SK-N-SH treated with all-trans-retinoic acid at 6 μM for 48 hours (cell line): ENCODE data around the gene HDAC11.
"Not testable (repeated sequence)": the region's sequence is repeated elsewhere in the genome, so short reads cannot be mapped to it uniquely, and the experiment has no call there.

Experiments
- ATAC-seq: fragments of 200-7000 bp; cut with Tn5 transposase; 3 replicates; pipeline ENCODE4 v1.9.1; 2020; ENCODE audit warnings: mild to moderate bottlenecking, moderate library complexity
- ARNTL ChIP-seq: fragments of 450-650 bp; formaldehyde crosslinking; IDR thresholded peaks from 2 replicates; pipeline ENCODE4 v1.5.0; 2020; ENCODE audit warnings: low read depth, mild to moderate bottlenecking, moderate library complexity, borderline replicate concordance
- BACH2 ChIP-seq: fragments of 250-450 bp; sonication (Bioruptor Pico); IDR thresholded peaks from 2 replicates; pipeline ENCODE4 v1.9.0; 2021; ENCODE audit warnings: mild to moderate bottlenecking, borderline replicate concordance
- CREB5 ChIP-seq: fragments of 250-450 bp; sonication (Bioruptor Pico); IDR thresholded peaks from 2 replicates; pipeline ENCODE4 v1.5.1; 2020; ENCODE audit warnings: low read depth, mild to moderate bottlenecking, moderate library complexity
- CSDC2 ChIP-seq: fragments of 250-450 bp; sonication (Bioruptor Pico); IDR thresholded peaks from 2 replicates; pipeline ENCODE4 v1.5.0; 2020; ENCODE audit warnings: mild to moderate bottlenecking, moderate library complexity
- ESRRG ChIP-seq: fragments of 250-450 bp; sonication (Bioruptor Pico); IDR thresholded peaks from 2 replicates; pipeline ENCODE4 v1.6.1; 2021; ENCODE audit warnings: mild to moderate bottlenecking
- GLIS3 ChIP-seq: fragments of 250-450 bp; sonication (Bioruptor Pico); IDR thresholded peaks from 2 replicates; pipeline ENCODE4 v1.5.0; 2020; ENCODE audit warnings: mild to moderate bottlenecking, moderate library complexity
- ISL1 ChIP-seq: fragments of 250-450 bp; sonication (Bioruptor Pico); IDR thresholded peaks from 2 replicates; pipeline ENCODE4 v2.1.2; 2022; ENCODE audit warnings: mild to moderate bottlenecking, moderate library complexity
- OSR1 ChIP-seq: fragments of 250-450 bp; sonication (Bioruptor Pico); IDR thresholded peaks from 2 replicates; pipeline ENCODE4 v1.8.0; 2022; ENCODE audit warnings: moderate library complexity, mild to moderate bottlenecking, inconsistent platforms
- PPARA ChIP-seq: fragments of 250-450 bp; sonication (Bioruptor Pico); IDR thresholded peaks from 2 replicates; pipeline ENCODE4 v1.5.0; 2020; ENCODE audit warnings: mild to moderate bottlenecking, borderline replicate concordance
- RARB ChIP-seq: fragments of 250-450 bp; sonication (Bioruptor Pico); IDR thresholded peaks from 2 replicates; pipeline ENCODE4 v1.8.0; 2021; ENCODE audit warnings: mild to moderate bottlenecking, moderate library complexity
- TCF4 ChIP-seq: fragments of 250-450 bp; sonication (Bioruptor Pico); IDR thresholded peaks from 2 replicates; pipeline ENCODE4 v1.8.0; 2021; ENCODE audit warnings: mild to moderate bottlenecking, moderate library complexity, borderline replicate concordance
- TSHZ2 ChIP-seq: fragments of 250-450 bp; sonication (Bioruptor Pico); IDR thresholded peaks from 2 replicates; pipeline ENCODE4 v1.5.0; 2020; ENCODE audit warnings: mild to moderate bottlenecking, moderate library complexity
- ZC3H10 ChIP-seq: fragments of 250-450 bp; sonication (Bioruptor Pico); IDR thresholded peaks from 2 replicates; pipeline ENCODE4 v1.5.1; 2021; ENCODE audit warnings: mild to moderate bottlenecking, moderate library complexity
- ZFP3 ChIP-seq: fragments of 250-450 bp; sonication (Bioruptor Pico); IDR thresholded peaks from 2 replicates; pipeline ENCODE4 v1.5.0; 2020; ENCODE audit warnings: mild to moderate bottlenecking, moderate library complexity
- ZFP30 ChIP-seq: fragments of 450-650 bp; formaldehyde crosslinking; IDR thresholded peaks from 2 replicates; pipeline ENCODE4 v1.5.0; 2022; ENCODE audit warnings: mild to moderate bottlenecking, moderate library complexity
- ZNF565 ChIP-seq: fragments of 450-650 bp; formaldehyde crosslinking; conservative IDR thresholded peaks from 2 replicates; pipeline ENCODE4 v1.5.0; 2020; ENCODE audit warnings: low read depth, mild to moderate bottlenecking, moderate library complexity
- ZNF70 ChIP-seq: fragments of 450-650 bp; formaldehyde crosslinking; IDR thresholded peaks from 2 replicates; pipeline ENCODE4 v1.5.0; 2020; ENCODE audit warnings: mild to moderate bottlenecking, moderate library complexity
- ZNF8 ChIP-seq: fragments of 450-650 bp; formaldehyde crosslinking; IDR thresholded peaks from 2 replicates; pipeline ENCODE4 v1.5.0; 2020; ENCODE audit warnings: mild to moderate bottlenecking, moderate library complexity
- TF ChIP-seq, protein P1 (sequence below): fragments of 250-450 bp; sonication (Bioruptor Pico); IDR thresholded peaks from 2 replicates; pipeline ENCODE4 v1.5.1; 2021; ENCODE audit warnings: mild to moderate bottlenecking, moderate library complexity
- TF ChIP-seq, protein P2 (sequence below): fragments of 250-450 bp; sonication (Bioruptor Pico); IDR thresholded peaks from 2 replicates; pipeline ENCODE4 v1.8.0; 2021; ENCODE audit warnings: low read depth, mild to moderate bottlenecking, moderate library complexity, borderline replicate concordance

The HDAC11 gene

GRCh38 chr3:13498354-13499060 is 18.4 kb downstream of the HDAC11 start (continued):
- TF ChIP-seq, protein P1, sequence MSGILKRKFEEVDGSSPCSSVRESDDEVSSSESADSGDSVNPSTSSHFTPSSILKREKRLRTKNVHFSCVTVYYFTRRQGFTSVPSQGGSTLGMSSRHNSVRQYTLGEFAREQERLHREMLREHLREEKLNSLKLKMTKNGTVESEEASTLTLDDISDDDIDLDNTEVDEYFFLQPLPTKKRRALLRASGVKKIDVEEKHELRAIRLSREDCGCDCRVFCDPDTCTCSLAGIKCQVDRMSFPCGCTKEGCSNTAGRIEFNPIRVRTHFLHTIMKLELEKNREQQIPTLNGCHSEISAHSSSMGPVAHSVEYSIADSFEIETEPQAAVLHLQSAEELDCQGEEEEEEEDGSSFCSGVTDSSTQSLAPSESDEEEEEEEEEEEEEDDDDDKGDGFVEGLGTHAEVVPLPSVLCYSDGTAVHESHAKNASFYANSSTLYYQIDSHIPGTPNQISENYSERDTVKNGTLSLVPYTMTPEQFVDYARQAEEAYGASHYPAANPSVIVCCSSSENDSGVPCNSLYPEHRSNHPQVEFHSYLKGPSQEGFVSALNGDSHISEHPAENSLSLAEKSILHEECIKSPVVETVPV (CRISPR knock-in tag): no peak

GRCh38 chr3:13499246-13499645 is 19.1 kb downstream of the HDAC11 start:
- not testable (repeated sequence) for ATAC-seq

DNA sequence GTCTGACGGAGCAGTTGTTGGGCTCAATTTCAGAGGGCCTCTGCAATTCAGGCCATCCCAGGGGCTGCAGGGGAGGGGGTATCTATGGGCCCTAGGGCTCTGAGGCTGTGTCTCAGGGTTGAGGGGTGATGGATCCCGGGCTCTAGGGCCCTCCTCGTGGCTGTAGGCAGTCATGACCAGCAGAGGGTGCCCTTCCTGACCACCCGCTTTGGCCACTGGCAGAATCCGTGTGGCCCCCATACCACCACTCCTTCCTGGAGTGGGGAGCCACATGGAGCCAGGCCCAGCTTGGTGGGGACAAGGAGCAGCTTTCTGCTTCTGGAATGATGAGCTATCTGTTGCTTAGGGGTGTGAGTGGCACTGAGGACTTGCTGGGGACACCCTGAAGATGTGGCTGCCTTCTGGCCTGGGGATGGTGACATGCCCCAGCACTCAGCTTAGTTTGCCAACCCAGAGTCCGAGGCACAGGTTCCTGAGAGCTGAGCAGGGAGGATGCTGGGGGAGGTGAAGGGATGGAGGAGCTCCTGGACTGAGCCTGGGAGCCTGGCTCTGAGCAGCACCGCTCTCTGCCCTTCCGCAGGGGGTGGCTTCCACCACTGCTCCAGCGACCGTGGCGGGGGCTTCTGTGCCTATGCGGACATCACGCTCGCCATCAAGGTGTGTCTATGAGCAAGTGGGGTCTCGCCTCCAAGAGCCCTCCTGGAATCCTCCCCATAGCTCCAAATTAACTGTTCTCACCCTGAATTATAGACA is 20.2 kb downstream of the HDAC11 start:
- no peak for TF ChIP-seq BACH2 (CRISPR knock-in tag)
- TF ChIP-seq OSR1 (CRISPR knock-in tag): no peak
- TF ChIP-seq ESRRG (CRISPR knock-in tag): no peak
- TF ChIP-seq, protein P2, sequence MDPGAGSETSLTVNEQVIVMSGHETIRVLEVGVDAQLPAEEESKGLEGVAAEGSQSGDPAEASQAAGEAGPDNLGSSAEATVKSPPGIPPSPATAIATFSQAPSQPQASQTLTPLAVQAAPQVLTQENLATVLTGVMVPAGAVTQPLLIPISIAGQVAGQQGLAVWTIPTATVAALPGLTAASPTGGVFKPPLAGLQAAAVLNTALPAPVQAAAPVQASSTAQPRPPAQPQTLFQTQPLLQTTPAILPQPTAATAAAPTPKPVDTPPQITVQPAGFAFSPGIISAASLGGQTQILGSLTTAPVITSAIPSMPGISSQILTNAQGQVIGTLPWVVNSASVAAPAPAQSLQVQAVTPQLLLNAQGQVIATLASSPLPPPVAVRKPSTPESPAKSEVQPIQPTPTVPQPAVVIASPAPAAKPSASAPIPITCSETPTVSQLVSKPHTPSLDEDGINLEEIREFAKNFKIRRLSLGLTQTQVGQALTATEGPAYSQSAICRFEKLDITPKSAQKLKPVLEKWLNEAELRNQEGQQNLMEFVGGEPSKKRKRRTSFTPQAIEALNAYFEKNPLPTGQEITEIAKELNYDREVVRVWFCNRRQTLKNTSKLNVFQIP: no peak
- no peak for TF ChIP-seq TCF4 (CRISPR knock-in tag)
- TF ChIP-seq ZNF565 (CRISPR knock-in tag): no peak
- TF ChIP-seq ZNF8 (CRISPR knock-in tag): no peak
- no peak for TF ChIP-seq GLIS3
- TF ChIP-seq CREB5 (CRISPR knock-in tag): no peak
- TF ChIP-seq CSDC2 (CRISPR knock-in tag): no peak
- TF ChIP-seq ZNF70 (CRISPR knock-in tag): no peak
- TF ChIP-seq PPARA (CRISPR knock-in tag): no peak
- no peak for TF ChIP-seq ZFP30 (CRISPR knock-in tag)
- no peak for TF ChIP-seq RARB
- TF ChIP-seq ZC3H10 (CRISPR knock-in tag): no peak
- ATAC-seq: peak; percentile 59

- ATAC-seq: no peak
- TF ChIP-seq ZNF565 (CRISPR knock-in tag): no peak
- TF ChIP-seq ARNTL (CRISPR knock-in tag): no peak
- TF ChIP-seq, protein P2: no peak
- no peak for TF ChIP-seq ZFP3 (CRISPR knock-in tag)
- TF ChIP-seq ZNF8 (CRISPR knock-in tag): no peak
- TF ChIP-seq TSHZ2 (CRISPR knock-in tag): no peak
- TF ChIP-seq BACH2 (CRISPR knock-in tag): no peak
- no peak for TF ChIP-seq ISL1
Measured at GRCh38 chr3:13501056-13501455, 20.9 kb downstream of the HDAC11 start.
